RCC 7860 (cell line): Measurements from ENCODE around the gene CCDC85C.
A peak's percentile ranks its signal among the peaks of the same experiment; 100 is the strongest.

Source experiments
- DNase-seq: peaks from one replicate; pipeline ENCODE4 v3.0.0-alpha.2; 2015; ENCODE audit warnings: low spot score
- FAIRE-seq: peaks from 2 replicates; lab custom pipeline; 2012; peaks lifted over from hg19 to GRCh38; lab: Jason Lieb, UNC

The CCDC85C gene

DNA sequence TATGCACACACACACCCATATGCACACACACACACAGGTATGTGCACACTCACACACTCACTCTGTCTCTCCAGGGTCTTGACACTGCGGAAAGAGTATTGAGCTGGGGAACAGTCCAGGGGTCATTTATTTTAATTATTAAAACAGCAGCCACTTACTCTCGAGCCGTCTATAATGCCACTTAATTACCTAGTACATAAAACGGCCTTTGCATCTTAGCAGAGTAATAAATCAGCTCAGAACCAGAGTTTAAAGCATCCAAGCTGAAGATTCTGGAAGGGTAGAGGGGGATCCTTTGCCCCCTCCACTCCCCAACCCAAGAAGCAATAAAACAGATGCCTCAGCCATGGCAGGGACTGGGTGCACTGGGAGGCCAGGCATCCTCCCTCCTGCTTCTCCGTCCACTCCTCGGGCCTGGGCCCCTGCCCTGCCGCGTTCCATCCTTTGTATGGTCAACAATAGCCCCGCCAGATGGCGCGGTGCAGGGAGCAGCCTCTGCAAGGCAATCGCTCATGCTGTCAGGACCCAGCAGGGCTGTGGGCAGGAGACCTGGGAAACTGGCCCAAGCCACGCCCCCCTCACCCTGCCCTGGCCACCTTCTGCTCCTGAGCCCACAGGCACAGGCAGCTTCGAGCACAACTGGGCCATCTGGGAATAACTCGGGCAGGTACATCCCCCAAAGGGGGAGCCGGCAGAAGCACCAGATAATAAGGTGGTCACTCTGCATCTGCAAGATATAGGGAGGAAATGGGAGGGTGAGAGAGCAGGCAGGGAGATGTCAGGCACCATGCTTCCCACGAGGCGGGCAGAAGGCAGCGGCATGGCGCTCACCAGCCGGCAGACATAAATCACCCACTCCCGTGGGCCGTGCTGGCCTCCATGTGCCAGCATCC is 40.9 kb downstream of the CCDC85C start:
- DNase-seq: peak; percentile 56

DNA sequence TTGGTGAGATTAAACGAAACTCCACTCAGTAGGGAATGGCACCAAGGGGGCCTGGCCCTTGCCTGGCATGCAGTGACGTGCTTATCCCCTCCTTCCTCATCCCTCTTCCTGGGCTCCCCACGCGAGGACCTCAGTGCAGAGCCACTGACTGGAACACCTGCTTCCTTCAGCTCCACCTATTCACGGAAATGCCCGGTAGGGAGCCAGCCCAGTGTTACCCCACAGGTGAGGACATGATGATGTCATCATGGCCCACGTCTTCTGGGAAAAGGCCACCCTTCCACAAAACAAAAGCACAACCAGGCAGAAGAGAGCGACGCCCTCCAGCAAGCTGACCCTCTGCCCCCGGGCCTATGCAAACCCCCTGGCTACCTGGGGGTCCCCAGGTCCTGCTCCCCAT is 42.1 kb downstream of the CCDC85C start:
- no peak for DNase-seq
- no peak for FAIRE-seq

More for the DNA sequence above, 40.9 kb downstream of the CCDC85C start:
- FAIRE-seq: peak; percentile 26

DNA sequence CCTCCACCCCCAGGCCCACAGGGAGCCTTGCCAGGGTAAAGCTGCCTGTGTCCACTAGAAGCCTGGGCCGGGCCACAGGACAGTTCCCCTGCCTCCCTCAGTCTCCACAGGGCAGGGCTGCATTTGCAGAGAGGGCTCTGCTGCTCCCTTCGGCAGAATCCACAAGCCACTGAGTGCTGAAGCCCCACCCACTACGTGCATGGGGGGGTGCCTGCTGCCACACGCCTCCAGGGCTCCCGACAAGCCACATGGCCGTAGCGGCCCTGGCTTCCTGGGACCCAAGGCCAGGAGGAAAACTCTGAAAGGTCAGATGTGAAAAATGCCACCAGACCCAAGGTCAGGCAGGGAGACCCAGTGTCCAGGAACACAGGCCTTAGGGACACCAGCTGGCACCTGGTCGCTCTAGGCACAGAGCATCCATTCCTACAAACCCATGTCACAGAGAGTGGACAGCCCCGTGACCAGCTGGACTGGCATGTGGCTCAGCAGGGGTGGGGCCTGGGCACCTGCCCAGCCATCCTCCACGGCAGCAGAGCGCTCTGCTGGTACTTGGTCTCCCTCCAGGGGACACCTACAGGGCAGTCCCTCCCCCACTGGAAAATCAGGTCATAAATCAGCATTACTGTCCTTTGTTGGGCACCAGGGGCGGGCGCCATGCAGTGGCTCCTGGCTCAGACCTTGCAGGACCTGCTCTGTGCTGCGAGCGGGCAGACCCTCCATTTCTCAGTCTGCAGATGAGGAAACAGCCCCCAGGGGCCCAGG is 42.9 kb downstream of the CCDC85C start:
- FAIRE-seq (no peak), DNase-seq (no peak)

DNA sequence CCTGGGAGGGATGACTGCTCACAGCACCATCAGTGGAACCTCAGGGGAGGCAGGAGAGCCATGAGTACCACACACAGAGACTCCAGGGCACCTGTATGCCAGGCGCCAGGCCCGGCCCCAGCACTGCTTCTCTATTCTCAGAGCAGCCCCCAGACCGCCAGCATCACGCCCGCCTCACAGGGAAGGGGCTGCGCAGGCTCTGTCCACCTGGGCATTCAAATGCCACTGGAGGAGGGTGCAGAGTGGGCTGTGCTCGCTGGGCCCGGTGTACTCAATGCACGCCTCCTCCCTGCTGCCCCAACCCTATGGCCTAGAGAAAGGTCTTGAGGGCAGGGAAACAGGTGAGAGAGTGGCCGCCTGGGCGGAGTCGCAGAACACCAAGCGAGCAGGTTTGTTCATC is 43.6 kb downstream of the CCDC85C start:
- no peak for DNase-seq
- no peak for FAIRE-seq

DNA sequence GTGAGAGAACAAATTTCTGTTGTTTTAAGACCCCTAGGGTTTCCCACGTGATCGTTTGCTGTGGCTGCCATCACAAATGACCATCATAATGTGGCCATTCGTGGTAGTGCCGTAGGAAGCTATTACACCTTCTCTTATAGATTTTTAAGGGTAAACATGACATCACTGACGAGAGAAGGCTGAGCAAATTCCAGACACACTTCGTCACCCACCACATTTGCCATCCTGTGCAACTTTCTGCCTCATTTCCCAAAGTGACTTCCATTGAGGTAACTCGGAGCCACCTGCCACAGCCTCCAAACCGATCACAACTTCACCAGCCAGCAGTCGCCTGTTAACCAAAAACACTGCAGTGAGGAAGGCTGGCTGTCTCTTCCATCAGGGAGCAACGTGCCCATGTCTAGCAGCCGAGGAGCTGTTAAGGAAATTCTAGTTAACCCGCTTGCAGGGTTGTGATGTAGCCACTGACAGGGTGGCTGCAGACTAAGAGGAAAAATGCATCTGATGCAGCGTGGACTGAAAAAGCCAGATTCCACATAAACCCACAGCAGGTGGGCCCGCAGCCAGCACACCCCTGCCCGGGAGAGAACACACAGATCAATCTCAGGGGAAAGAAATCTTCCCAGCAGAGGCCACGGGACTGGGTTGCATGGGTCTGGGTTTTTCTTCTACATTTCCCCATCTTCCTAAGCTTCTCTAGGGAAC is 44.6 kb downstream of the CCDC85C start:
- FAIRE-seq (no peak), DNase-seq (no peak)

DNA sequence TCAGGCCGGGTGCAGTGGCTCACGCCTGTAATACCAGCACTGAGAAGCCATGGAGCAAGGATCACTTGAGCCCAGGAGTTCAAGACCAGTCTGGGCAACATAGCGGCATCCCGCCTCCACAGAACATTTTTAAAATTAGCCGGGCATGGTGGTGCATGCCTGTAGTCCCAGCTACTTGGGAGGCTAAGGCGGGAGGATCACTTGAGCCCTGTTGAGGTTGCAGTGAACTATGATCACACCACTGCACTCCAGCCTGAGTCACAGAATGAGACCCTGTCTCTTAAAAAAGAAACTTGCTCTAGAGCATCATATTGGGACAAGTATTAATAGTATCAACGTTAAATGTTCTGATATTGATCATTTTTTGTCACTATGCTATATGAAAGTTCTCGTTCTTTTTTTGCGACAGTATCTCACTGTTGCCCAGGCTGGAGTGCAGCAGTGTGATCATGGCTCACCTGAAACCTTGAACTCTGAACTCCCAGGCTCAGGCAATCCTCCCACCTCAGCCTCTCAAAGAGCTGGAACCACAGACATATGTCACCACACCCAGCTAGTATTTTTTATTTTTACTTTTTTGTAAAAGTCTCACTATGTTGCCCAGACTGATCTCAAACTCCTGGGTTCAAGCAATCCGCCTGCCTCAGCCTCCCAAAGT is 47.7 kb downstream of the CCDC85C start:
- no peak for FAIRE-seq
- no peak for DNase-seq

DNA sequence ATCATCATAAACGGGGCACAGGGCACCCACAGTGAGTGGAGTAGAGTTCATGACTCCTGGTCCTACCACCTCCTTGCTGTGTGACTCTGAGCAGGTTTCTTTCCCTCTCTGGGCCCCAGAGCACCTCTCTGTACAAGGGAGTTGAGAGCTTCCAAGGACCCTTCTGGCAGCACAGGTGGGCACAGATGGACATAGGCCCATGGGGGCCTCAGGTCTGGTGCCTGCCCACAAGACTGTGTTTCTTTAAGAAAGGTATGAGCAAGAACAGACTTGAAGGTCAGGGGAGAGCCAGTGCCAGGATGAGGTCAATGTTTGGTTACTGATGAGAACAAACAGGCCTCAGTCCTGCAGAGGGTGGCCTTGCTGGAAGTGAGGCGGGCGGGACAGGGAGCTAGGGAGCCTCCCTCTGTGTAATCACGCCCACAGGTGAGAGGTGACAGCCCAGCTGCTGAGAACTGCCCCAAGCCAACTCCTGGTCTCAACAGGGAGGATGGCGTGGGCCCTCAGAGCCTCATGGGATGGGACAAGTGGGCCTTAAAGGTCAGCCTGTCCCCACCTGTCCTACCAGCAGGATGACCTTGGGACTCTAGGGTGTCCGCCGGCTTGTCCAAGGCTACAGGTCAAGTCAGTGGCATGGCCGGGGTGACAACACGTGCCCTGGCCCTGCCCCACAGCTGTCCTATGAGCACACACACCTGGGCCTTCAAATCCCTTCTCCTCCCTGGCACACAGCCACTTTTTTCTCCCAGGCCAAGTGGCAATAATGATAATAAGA is 49.1 kb downstream of the CCDC85C start:
- DNase-seq (no peak), FAIRE-seq (no peak)

DNA sequence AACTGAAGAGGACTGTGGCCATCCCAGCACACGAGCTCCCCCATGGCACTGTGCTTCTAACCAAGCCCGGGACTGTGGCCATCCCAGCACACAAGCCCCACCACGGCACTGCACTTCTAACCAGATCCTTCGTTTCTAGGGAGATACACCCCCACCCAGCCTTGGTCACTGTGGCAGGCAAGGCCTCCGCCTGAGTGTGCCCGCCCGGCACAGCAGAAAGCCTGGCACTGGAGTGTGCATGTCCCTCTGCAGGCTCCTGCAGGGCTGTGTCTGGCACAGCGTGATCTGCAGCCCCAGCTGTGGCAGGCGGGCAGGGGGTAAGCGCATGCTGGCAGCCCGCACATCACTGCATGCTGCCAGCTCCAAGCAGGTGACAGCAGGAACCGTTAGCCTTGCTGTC is 49.8 kb downstream of the CCDC85C start:
- no peak for FAIRE-seq
- DNase-seq: no peak

DNA sequence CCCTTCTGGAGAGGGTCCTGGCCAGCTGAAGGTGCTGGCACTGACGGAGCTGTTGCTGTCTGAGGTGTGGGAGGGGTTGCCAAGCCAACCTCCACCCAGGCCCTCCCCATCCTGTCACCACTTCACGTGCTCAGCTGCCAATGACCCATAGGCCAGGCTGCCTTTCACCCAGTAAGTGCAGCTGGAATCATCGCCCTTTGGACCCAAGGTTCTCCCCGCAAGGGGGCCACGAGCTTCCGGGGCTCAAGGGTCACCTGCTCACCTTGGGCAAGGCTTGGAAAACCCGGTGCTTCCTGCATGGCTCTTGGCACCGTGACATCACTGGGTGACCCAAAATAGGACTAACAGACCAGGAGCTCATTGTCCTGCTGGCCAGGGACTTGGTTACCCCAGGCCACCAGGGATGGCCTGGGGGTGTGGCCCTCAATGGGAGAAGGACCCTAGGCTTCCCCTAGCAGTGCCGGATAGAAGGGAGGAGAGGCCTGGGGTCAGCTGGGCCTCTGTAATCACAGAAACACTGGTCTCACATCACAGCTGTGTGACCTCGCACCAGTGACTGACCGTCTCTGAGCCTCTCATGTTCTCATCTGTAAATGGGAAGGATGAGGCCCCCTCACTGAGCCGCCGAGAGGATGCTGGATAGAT is 51.3 kb downstream of the CCDC85C start:
- FAIRE-seq (no peak), DNase-seq (no peak)

DNA sequence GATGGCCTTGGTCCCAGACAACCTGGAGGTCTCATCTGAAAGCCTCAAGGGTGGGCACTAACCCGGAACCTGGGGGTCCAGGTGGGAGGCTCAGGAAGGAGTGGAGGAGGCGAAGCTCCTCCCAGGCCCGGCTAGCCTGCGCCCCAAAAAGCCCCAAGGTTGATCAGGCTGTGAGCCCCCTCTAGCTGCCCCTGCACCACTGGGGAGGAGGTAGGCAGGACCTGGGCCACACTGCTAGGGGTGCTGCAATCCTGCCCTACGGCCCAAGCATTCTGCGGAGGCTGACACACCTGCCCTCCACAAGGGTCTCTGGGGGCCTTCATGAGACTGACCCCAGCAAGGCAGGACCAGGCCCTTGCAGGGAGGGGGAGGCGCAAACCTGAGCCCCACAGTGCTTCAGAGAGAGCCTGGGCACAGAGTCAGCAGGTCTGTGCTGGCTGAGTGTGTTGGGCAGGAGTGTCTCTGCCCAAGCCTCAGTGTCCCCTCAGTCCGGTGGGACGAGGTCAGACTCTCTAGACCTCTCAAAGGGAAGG is 51.9 kb downstream of the CCDC85C start:
- no peak for FAIRE-seq

DNA sequence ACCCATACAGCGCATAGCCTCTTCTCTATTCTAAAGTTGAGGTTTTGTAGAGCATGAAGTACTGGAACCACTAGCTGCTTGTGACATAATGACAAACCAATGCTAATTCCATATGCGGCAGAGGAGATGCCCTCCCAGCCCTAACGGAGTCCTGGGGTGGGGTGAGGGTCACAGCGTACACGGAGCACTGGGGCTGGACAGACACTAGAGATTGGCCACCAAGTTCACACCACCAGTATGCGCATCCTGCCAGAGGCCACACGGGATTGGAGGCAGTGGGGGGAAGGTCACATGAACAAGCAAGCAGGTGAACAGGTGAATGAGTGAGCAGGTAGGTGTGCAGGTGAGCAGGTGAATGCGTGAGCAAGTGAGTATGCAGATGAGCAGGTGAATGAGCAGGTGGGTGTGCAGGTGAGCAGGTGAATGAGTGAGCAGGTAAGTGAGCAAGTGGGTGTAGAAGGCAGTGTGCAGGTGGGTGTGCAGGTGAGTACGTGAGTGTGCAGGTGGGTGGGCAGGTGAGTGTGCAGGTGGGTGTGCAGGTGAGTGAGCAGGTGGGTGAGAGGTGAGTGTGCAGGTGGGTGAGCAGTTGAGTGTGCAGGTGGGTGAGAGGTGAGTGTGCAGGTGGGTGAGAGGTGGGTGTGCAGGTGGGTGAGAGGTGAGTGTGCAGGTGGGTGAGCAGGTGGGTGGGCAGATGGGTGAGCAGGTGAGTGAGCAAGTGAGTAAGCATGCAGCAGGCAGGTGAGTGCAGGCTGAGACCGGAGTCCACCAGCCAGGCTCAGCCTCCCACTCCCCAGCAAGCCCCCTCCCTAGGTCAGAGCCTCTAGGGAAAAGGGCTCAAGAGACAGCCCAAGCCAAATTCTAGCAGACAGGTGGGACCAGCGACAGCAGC is 52.7 kb downstream of the CCDC85C start:
- FAIRE-seq: no peak
- no peak for DNase-seq

More for the DNA sequence above, 51.9 kb downstream of the CCDC85C start:
- DNase-seq: no peak

DNA sequence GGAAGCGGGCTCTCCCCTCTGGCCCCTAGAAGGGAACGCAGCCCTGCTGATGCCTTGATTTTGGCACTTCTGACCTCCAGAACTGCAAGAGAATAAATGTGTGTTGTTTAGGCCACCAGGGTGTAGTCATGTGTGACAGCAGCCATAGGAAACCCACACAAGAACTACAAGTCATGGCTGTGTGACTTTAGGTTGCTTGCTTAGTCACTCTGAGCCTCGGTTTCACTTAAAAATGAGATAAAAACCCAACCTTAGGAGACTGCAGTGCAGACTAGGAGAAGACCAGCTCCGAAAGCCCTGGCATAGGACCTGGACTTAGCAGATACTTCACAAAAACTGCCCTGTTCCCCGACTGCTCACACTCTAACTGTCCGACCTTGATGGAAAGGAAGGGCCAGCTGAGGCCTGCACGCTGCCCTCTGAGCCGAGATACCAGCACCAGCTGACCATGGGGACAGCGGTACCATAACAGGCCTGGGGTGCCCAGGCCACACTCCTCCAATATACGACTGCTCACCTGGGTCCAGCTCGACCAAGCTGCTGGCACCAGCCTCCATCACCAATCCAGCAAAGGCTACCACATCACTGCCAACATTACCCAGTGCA is 53.5 kb downstream of the CCDC85C start:
- FAIRE-seq: no peak
- no peak for DNase-seq

DNA sequence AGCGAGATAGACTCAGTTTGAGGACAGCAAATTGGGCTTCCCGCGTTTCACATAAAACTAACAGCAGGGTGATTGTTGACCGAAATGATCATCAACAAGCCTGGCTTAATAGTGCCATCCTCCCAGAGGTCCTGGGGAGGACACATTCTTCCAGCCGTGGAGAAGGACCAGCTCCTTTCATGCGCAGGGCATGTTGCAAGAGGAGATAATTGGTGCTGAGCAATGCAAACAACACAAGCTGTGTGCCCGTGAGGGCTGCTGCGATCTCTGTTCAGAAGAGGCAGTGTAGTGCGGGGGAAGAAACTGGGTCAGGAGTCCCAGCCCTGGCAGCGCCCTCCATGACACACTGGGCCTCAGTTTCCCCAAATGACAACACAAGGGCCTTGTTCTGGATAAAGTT is 54.3 kb downstream of the CCDC85C start:
- no peak for DNase-seq

DNA sequence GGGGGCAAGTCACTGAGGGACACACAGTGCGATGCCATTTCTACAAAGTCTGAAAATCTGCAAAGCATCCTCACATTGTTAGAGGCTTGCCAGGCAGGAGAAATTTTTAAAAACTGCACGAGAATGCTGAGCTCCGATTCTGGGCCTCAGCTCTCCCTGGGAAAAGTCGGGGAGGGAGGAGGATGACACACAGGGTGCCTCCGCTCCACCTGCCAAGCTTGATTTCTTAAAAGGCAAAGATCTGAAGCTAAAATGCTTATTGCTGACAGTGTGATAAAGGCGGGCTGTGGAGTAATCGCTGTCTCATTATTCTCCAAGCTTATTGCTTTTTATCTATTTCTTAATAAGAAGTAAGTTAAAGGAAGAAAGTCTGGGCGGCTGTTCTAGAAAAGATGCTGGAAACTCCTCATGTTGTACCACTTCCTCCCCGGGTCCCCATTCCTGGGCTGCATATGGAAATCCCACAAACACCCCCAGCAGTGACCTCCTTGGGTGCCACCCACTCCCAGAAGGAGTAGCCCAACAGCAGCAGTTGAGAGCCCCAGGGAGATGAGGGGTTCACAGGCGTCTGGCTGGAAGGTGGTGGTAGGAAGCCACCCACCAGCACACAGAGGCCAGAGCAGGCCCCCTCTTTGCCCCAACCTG is 55.0 kb downstream of the CCDC85C start:
- DNase-seq: no peak
- no peak for FAIRE-seq

More for the DNA sequence above, 54.3 kb downstream of the CCDC85C start:
- FAIRE-seq: no peak

DNA sequence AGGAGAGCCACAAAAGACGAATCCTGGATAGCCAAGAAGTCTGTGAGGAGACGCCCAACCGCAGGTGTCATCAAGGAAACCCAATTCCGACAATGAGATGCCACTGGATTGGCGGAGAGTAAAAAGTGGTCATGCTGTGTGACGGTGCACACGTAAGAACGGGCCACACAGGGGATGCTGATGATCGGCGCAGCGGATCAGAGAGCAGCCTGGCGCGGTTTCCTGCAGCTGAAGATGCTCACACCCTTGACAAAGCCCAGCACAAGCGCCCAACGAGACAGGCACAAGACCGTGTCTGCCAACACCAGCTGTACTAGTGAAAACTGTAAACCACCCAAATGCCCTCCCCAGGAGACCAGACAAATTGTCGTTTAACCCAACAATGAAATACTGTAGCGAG is 55.8 kb downstream of the CCDC85C start:
- DNase-seq (no peak), FAIRE-seq (no peak)

DNA sequence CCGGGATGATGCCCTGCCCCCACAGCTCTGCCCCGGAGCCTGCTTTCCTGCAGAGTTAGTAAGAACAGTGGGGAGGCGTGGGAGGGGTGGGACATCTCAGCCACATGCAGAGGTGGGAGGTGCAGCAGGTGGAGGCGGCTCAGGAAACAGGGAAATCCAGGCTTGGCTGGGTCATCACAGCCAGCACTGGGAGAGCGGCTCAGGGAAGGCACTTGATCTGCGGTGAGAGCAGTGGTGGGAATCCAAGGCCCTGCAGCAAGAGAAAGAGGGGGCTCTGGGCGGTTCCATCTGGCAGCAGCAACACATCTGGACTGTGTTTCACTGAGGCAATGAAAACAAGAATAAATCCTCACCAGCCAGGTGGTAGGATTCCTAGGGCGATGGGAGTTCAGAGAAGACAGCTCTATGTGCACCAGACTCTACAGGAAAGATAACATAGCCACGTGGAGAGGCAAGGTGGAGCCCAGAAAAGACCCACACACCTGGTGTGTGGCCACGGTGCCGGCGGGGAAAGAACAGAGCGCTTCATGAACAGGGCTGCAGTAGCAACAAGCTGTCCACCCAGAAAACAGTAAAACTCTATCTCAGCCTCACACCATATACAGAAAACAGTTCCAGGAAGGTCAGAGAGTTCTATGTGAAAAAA is 57.6 kb downstream of the CCDC85C start:
- FAIRE-seq (no peak), DNase-seq (no peak)

DNA sequence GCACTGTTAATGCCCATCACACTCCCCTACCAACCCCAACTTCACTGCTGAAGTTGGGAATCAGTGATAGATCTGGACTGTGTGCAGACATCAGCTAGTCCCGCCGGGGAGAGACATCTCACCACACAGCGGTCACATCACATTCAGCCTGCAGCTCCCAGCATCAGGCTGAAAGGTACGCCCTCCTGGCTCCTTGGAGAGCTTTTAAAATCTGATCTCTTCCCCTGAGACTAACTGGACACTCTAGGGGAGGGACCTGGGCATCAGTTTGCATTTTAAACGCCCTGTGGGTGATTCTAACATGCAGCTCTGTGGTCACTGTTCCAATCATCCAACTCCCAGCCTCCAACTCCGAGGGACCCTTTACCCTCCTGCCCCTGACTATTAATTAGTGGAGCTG is 58.4 kb downstream of the CCDC85C start:
- no peak for DNase-seq
- no peak for FAIRE-seq
